HG03457 (cell line): Measurements from ENCODE around the gene TMEM256.

Experiments used
- ATAC-seq: cut with Tn5 transposase; IDR thresholded peaks from one replicate; pipeline ENCODE4 v1.9.1; 2021; ENCODE audit warnings: moderate number of reproducible peaks; ENCODE audit not compliant: unreplicated experiment

TMEM256 gene

GRCh38 chr17:7403977-7404736 is at the start of gene TMEM256:
Gene TMEM256, minus strand, starts transcription at chr17:7404097. Its CDS starts 13 bp downstream, at chr17:7404084.
- ATAC-seq, result peak; percentile 78

DNA sequence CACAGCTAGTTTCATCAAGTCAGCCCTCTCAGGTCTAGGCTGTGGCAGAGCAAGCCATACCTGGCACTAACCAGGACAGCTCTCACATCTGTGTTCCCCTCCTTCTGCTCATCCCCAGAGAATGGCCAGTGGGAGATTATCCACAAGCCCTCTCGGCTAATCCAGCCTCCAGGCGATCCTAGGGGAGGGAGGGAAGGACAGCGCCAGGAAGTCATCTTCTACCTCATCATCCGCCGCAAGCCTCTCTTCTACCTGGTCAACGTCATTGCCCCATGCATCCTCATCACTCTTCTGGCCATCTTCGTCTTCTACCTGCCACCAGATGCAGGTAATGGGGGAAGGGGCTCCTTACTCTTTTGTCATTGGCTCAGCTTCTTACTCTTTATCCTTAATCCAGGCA is 44.6 kb upstream of the TMEM256 start:
- no peak for ATAC-seq

DNA sequence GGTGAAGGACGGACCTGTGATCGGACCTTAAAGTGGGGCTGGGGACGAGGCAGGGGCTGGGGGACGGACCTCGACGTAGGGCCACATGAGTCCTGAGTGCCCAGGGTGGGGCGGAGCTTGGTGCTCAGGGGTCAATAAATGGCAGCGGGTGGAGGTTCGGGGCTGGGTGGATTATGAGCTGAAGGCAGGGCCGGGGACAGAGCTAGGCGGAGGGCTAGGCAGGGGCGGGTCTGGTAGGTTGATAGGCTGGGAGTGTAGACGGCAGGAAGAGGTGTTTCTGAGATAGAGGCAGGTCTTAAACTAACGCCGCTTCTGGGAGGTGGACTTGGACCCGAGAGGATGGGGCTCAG is 41.7 kb upstream of the TMEM256 start:
- no peak for ATAC-seq

GRCh38 chr17:7444682-7445618 is 41.1 kb upstream of the TMEM256 start, which contains the start of gene CHRNB1:
Gene CHRNB1, plus strand, starts transcription at chr17:7445061. Its CDS starts 67 bp downstream, at chr17:7445128.
- ATAC-seq, result no peak

DNA sequence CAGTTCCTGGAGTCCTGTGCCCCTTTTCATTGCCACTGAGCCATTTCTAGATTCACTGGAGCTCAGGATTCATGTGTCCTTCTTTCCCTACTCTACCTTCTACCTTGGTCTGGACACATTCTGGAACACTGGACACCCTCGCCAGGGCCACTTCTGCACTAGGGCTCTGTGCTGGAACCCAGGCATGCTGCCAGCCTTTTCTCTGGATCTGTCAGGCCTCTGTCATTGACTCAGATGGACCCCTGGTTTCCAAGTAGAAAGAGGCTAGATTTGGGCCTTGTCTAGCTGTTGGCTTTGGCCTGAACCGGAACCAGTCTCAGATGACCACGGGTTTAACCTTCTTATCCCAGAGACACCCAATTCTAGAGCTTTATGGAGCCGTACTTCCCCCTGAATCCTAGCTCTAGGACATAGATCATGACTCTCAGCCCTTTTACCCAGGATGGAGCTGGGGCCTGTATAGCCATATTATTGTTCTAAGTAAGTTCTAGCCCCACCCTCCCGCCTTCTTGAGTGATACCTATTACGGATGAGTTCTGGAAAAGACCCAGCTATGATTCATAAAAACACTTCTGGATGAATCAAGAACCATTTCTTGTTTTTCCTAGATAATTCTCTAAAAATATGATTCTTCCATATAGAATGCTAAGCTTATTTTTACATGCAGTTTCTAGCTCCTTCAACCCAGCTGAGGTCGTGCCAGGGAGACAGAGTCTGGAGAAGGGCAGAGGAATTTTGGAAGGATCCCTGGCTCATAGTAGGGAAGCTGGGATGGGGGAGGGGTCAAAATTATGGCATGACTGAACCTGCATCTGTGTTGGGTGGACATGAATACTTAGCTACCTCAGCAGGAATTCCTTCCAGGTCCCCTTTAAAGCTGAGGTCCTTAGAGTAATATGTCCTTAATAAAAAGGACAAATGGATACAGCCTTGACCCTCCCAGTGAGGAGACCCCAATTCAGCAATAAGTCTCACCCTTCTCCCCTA is 39.9 kb upstream of the TMEM256 start:
- no peak for ATAC-seq

- ATAC-seq, result no peak
Measured at GRCh38 chr17:7442142-7442541, 38.2 kb upstream of the TMEM256 start.

GRCh38 chr17:7441266-7441665 is 37.4 kb upstream of the TMEM256 start:
- no peak for ATAC-seq

GRCh38 chr17:7440834-7441195 is 36.9 kb upstream of the TMEM256 start:
- ATAC-seq, result no peak

- no peak for ATAC-seq
Measured at GRCh38 chr17:7440113-7440833, 36.4 kb upstream of the TMEM256 start.

GRCh38 chr17:7439462-7440112 is 35.7 kb upstream of the TMEM256 start, which contains the start of gene FGF11:
Gene FGF11, plus strand, starts transcription at chr17:7439512. Its CDS starts 109 bp downstream, at chr17:7439621.
- no peak for ATAC-seq

GRCh38 chr17:7438656-7439460 is 35.0 kb upstream of the TMEM256 start:
- no peak for ATAC-seq

DNA sequence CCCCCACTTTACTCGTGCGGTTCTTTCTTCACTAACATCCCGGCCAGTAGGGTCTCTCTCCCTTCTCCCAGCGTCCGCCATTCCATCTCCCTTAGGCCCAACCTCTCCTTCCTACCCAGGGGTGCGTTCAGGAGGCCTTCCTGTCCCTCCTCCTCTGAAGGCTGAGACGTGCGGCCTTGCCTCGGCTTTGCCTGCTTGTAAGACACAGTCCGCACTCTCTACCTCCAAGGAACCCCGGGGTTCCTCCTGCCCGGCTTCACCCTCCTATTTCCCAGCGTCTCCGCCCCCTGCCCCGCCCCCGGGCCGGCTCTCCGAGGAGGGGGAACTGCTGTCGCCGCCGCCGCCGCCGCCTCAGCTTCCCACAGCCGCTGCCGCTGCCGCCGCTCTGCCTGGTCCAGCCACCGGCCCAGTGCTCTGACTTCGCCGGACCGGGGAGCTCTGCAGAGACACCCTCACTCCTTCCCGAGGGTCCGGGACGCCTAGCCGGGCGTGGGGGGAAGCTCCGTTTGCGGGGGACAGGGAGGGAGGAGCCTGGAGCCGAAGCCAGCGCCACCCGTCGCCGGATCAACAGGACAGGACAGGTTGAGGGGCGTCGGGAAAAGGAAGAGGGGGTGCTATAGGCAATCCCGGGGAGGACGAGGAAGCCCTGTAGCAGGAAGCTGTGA is 34.2 kb upstream of the TMEM256 start:
- no peak for ATAC-seq

DNA sequence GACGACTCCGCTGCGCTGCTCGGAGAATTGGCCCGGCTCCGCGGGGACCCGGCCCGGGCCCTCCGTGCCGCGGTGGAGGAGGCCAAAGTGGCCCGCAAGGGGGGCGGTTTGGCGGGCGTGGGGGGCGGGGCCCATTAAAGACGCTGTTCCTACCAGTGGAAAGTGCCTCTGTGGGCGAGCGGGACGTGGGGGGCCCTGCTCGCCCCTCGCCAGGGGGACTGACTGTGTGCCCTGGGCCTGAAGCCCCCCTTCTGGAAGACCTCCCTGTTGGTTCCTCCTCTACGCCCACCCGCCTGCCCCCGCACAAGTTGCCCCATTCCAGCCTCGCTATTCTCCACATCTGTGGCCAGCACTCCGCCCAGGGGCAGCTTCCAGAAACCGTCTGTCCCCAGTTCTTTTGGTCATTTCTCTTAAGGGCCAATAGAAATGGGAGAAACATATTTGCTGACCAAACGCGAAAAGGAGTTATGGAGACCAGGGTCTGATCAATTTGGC is 33.5 kb upstream of the TMEM256 start:
- ATAC-seq, result no peak

- ATAC-seq, result no peak
Measured at GRCh38 chr17:7436556-7437368, 32.9 kb upstream of the TMEM256 start.

- ATAC-seq, result peak; percentile 4
Measured at GRCh38 chr17:7435676-7436555, 32.0 kb upstream of the TMEM256 start.

DNA sequence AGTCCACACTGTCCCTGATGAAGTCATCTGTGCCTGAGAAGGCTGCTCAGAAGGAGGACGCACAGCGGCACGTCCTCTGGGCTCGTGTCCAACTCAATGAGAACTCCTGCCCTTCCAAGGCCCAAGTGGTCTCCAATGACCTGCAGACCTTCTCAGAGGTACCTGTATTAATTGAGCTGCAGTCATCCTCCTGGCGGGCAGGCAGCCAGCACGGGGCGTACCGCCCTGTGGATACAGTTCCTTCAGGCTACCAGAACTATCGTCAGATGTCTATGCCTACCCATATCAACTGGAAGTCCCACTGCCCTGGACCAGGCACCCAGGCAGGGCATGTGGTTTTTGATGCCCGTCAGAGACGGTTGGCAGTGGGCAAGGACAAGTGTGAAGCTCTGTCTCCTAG is 28.4 kb upstream of the TMEM256 start:
- no peak for ATAC-seq
